Occipital lobe (tissue), 2 donors: ENCODE measurements around the gene RHBDL3. TPM values are rescaled to one million over a fixed set of nuclear protein-coding genes. Genes with fewer than 3 reads are reported as not detected.
"Not testable (repeated sequence)": the region's sequence is repeated elsewhere in the genome, so short reads cannot be mapped to it uniquely, and the experiment has no call there.

ENCODE experiments used
- DNase-seq: peaks from one replicate; lab custom pipeline; 2025; lab: John Stamatoyannopoulos, UW
- total RNA-seq: library from RNA; depleted of rRNA; stranded (reverse); fragments of >200 nt; gene quantifications from one replicate; pipeline ENCODE4 v1.2.3, GENCODE V29; 2014

Gene RHBDL3
- total RNA-seq, 1 donor from 2014 or later: 1.6 TPM

GRCh38 chr17:32323811-32324491 lies 58.3 kb downstream of the RHBDL3 start:
- no peak for DNase-seq

DNA sequence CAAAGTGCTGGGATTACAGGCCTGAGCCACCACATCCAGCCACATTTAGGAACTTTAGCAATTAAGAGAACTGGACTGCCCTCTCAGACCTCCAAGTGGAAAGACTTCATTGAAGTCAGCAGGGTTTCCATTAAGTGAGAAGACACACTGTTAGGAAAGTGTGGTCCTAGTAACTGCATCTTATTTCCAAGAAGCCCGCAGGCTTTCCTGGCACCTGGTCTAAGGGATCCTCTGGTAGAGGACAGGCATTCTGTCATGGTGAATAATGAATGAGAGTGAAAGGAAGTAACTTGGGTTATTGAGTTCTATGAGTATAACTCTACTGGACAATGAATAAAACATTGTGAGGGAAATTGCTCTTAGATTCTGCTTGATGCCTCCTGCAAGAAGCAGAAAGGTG lies 62.3 kb downstream of the RHBDL3 start:
- no peak for DNase-seq

GRCh38 chr17:32330147-32330546 lies 64.5 kb downstream of the RHBDL3 start:
- DNase-seq: no peak

- DNase-seq: no peak
Observed at GRCh38 chr17:32331243-32332040, 65.8 kb downstream of the RHBDL3 start.

DNA sequence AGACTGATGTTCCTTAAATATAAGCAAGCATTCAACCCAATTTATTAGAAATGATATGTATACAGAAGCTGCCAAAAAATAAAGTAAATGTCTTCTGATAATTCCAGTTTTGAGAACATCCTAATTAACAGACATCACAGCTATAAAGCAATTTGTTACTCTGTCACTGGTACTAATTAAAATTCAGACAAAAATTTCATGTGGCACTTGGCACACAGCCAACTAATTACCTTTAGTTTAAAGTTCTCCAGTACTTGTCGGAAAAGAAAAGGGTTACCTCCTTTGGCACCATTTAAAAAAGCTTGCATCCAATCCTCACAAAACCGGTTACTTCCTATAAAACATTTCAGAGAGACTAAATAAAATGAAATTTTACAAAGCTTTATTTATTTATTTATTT lies 67.6 kb downstream of the RHBDL3 start:
- DNase-seq: no peak

GRCh38 chr17:32335046-32335445 lies 69.4 kb downstream of the RHBDL3 start:
- DNase-seq: no peak

- DNase-seq: no peak
Observed at GRCh38 chr17:32335687-32336086, 70.1 kb downstream of the RHBDL3 start.

- DNase-seq: no peak
Observed at GRCh38 chr17:32341141-32341856, 75.7 kb downstream of the RHBDL3 start.

GRCh38 chr17:32341857-32342602 lies 76.4 kb downstream of the RHBDL3 start, which contains the start of gene C17orf75:
Gene C17orf75 (minus strand): TSS chr17:32342173. CDS start chr17:32342139, 34 bp downstream.
- peak; percentile 72 for DNase-seq

DNA sequence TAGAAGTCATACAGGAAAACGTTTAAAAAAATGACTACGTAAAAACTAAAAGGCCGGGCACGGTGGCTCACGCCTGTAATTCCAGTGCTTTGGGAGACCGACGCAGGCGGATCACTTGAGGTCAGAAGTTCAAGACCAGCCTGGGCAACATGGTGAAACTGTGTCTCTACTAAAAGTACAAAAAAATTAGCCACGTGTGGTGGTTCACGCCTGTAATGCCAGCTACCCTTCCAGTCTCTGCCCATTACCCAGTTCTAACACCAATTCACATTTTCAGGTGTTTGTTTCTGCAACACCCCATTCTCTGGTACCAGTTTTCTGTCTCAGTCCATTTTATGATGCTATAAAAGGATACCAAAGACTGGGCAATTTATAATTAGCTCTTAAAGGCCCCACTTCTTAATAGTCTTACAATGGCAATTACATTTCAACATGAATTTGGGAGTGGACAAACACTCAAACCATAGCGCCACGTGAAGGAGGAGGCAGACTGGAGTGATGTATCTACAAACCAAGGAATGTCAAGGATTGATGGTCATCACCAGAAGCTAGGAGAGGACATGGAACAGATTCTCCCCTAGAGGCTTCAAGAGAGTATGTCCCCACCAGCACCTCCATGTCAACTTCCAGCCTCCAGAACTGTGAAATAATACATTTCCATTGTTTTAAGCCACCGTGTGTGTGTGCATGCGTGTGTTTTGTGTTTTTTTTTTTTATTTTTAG lies 77.1 kb downstream of the RHBDL3 start:
- DNase-seq: no peak

DNA sequence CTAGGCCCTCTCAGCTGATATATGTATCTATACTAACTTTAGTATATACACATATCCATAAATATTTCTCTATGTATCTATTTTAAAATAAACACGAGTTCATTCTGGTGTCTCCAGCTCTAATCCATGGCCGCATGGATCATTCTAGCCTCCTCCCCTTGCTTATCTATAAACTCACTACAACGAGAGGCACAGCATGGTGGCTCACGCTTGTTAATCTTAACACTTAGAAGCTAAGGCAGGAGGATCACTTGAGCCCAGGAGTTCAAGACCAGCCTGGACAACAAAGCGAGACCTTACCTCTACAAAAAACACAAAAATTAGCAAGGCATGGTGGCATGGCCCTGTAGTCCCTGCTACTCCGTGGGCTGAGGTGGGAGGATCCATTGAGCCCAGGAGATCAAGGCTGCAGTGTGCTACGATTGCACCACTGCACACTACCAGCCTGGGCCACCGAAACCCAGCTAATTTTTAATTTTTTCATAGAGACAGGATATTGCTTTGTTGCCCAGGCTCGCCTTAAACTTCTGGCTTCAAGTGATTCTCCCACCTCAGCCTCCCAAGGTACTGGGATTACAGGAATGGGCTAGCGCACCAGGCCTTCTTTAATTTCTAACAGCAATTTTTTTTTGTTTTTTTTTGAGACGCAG lies 80.4 kb downstream of the RHBDL3 start:
- DNase-seq: no peak

DNA sequence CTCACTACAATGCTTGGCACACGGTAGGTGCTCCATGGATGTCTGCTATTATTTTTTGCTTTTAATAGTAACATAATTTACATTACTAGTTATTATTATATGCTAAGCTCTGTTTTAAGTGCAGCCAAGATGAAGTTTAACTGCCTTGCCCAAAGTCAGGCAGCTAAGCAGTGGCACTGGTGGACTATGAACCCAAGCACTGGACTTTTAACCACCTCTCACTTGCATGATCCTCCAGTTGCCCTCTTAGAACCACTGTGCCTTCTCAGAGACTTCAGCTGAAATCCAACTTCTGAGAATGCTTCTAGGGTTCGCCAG lies 82.8 kb downstream of the RHBDL3 start:
- DNase-seq: no peak

DNA sequence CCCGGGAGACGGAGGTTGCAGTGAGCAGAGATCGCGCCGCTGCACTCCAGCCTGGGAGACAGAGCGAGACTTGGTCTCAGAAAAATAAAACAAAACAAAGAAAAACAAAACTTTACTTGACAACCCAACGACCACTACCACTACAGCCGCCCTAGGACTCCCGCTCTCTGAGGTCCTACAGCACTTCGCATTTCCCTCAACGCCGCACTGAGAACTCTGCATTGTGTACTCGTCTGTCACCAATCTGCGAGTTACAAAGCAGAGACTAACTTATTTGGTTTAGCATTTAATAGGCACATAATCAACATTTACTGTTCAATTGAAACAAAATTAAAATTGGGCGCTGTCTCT lies 83.8 kb downstream of the RHBDL3 start:
- no peak for DNase-seq

DNA sequence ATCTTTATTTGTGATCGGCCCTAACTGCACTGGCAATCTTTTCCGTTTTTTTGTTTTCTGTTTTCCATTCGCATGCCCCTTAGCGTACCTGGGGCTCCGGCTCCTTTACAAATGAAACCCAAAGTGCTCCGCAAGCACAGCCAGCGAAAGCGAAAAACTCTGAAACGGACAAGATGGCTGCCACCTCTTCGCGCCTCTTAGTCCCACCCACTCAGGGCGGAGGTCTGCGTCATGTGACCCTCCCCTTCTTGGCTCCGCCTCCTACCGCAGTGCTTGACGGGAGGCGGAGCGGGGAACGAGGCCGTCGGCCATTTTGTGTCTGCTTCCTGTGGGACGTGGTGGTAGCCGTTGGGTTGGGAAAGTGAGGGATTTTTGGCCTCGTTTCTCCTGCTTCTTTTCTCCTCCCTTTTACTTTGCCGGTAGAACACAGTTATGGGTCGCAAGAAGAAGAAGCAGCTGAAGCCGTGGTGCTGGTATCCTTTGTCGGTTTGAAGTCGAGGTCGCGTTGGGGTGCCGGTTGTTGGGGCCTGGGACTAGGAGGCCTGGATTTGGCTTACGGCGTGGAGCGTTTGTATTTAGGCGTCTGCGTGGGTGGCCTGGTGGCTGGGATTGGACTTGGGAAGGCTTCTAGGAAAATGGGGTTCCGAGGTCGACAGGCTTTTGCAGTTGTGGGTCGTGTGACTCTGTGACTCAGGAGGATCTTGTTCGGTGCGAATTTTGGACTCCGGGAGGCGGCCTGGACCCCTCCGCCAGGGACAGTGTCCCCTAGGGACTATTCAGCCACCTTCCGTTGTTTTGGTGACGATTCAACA lies 84.4 kb downstream of the RHBDL3 start, which contains the start of gene ZNF207:
ZNF207 (plus strand) TSS at position 304 of the 812 bp plus-strand sequence; CDS start at position 433, 129 bp downstream.
- peak; percentile 88 for DNase-seq

- DNase-seq: no peak
Observed at GRCh38 chr17:32350666-32351418, 85.2 kb downstream of the RHBDL3 start.

DNA sequence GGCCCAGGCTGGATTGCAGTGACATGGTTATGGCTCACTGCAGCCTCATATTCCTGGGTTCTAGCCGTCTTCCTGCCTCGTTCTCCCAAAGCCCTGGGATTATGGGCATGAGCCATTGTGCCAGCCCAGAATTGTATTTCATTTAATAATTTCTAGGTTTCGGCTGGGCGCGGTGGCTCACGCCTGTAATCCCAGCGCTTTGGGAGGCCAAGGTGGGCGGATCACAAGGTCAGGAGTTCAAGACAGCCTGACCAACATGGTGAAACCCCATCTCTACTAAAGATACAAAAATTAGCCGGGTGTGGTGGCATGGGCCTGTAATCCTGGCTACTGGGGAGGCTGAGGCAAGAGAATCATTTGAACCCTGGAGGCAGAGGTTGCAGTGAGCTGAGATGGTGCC lies 87.1 kb downstream of the RHBDL3 start:
- not testable (repeated sequence) for DNase-seq

DNA sequence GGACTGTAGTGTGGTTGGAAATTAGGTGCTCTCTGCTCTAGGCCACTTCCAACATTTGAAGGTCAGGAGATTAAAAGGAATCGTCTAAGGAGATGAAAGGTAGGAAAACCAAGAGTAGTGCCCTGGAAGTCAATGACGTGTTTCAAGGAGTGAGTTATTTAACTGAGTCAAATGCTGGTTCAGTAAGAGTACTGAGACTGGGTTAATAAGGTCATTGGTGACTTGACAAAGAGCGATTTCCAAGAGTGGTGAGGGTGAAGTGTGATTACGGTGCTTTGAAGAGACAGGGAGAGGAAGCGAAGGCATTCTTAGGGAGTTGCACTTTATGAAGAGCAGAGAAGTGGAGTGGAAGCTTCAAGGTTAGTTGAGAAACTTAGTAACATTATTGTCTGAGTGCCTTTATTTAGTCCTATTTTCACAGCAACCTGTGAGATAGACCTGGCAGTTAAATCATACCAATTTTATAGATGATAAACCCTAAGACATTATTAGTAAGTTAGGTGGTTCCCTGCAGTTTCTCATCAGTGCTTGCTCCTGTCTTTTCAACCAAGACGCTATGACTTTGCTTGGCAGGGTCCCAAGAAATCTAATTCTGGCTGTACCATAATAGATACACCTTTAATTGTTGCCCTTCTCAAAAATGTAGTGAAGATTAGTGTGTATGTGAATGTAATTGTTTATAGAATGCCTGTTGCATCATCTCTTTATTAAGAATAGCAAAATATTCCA lies 90.2 kb downstream of the RHBDL3 start:
- no peak for DNase-seq

GRCh38 chr17:32356378-32356743 lies 90.7 kb downstream of the RHBDL3 start:
- DNase-seq: no peak
